ENCODE measurements around the gene IPPK.
"Not testable (repeated sequence)": the region's sequence is repeated elsewhere in the genome, so short reads cannot be mapped to it uniquely, and the experiment has no call there.

The IPPK gene

GRCh38 chr9:92613268-92614122 is 56.4 kb downstream of the IPPK start:
- no peak for DNase-seq

GRCh38 chr9:92612816-92613215 is 57.1 kb downstream of the IPPK start:
- DNase-seq, result no peak

GRCh38 chr9:92612292-92612691 is 57.6 kb downstream of the IPPK start:
- DNase-seq, result no peak

- DNase-seq, result no peak
Observed at GRCh38 chr9:92611621-92612285, 58.2 kb downstream of the IPPK start.

DNA sequence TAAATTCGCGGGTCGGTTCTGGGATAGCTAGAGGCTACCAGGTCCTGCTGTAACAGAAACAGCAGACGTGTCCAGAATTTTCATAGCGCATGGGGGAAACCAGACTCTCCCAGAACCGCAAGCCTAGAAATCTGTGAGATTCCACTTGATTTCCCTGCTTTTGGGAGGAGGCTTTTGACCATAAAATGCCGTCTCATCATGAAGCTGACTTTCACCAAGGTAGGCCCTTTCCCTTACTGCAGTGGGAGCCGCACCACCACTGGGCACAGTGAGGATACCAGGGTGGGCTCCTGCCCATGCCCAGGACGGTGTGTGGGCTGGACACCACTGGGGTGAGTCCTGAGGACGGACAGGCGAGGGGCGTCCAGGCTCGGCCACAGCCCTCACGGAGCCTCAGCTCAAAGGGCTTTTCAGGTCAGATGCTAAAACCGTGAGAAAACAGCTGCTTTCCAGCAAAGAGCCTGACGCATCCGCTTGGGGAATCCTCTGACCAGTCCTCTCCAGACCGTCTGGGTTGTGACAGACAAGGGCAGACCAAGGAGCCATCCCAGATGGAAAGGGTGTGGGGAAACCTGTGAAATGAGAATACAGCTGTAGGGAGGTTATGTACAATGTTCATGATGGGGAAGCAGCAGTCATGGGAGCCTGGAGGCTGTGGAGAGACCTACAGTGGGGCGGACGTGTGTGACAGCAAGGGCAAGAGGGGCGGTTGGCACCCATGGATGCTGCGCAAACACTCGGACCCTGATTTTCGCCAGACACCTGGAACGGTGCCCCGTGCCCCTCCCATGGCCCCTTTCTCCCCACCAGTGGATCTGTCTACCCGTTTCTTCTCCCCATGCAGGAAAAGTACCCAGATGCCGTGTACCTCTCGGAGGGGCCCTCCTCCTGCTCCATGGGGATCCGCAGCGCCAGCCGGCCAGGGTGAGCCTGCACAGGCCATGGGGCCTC is 59.2 kb downstream of the IPPK start:
- no peak for DNase-seq

GRCh38 chr9:92608909-92609445 is 61.0 kb downstream of the IPPK start:
- no peak for DNase-seq

- DNase-seq, result no peak
Observed at GRCh38 chr9:92608241-92608908, 61.6 kb downstream of the IPPK start.

DNA sequence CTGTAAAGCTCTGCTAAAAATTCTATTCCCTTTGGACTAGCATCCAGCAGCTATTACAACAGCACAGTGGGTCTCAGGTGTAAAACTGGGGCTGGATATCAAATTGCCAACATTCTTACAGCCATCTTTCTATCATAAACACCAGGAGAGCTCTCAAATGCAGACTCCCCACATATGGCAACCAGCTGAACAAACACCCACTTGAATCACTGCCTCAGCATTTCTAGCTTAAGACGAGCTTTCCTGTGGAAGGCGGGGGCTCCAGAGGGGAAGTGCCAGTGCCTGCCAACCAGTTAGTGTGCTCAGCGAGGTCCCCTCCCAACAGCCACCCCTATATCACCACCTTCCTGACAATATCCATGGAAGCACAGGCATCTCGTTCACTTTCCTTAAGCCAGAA is 62.2 kb downstream of the IPPK start:
- DNase-seq, result no peak

DNA sequence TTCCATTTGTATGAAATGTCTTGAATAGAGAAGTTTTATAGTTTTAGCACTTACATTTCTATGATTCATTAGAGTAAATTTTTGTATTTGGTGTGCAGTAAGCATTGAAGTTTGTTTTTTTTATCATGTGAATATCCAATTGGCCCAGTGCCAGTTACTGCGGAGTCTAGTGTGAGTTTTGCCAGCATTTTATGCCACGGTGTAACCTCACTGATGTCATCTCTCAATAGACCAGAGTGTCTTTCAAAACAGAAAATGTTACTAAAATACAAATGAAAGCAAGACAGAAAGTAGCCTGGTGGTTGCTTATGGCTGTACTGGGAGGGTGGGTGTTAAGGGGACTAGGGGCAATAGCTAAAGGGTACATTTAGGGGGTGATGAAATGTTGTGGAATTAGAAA is 62.8 kb downstream of the IPPK start:
- no peak for DNase-seq

GRCh38 chr9:92605224-92605623 is 64.7 kb downstream of the IPPK start:
- DNase-seq, result no peak

GRCh38 chr9:92603990-92604389 is 65.9 kb downstream of the IPPK start:
- DNase-seq, result no peak

- DNase-seq, result no peak
Observed at GRCh38 chr9:92603100-92603499, 66.8 kb downstream of the IPPK start.

DNA sequence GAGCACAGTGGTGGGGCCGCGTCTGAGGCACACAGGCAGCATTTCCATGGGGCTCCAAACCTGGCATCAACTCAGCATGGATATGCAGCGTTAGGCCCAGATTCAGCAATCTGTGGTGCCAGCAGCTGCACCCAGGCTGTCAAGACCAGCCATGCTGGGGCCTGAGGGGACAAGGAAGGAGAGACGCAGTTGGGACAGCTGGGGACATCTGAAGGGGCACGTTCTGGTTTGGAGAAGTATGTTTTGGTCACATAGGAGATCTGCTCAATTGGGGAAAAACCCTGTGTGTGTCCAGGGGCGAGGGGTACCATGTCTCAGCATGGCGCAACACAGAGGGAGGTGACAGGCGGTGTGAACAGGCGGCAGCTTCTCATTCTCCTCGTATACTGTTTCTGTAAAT is 67.5 kb downstream of the IPPK start:
- no peak for DNase-seq

- no peak for DNase-seq
Observed at GRCh38 chr9:92601451-92601850, 68.5 kb downstream of the IPPK start.

DNA sequence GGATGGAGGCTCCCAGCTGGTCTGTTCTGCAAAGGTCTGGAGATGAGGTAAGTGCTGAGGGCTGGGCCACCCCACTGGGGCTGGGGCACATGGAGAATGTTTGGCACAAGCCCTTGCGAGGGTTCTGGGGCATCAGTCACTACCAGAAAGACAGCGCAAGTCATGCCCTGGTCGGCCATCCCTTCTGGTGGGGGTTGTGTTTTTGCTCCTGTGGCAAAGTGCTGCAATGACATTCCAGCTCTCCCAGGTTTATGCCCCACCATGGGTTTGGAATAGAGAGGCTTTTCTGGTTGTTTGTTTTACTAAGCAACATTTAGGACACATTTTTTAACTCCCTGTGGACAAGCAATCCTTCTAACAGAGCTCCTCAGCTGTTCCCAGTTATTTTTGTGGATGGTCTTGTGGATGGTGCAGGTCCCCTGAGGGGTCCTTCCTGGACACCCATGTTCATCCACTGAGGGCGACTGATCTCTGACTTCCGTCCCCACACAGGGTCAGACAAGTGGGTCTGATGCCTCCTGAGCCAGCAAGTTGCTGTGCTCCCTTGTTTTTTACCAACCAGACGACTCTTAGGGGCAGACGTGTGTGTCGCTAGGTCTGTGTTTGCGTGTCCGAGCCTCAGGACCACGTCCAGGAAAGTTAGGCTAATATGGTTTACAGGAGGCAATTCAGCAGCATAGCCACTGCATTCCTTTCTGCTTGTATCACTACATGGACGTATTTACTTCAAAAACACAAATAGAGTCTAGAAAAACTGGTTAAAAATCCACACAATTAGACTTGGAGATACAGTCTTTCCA is 69.3 kb downstream of the IPPK start:
- DNase-seq, result no peak

DNA sequence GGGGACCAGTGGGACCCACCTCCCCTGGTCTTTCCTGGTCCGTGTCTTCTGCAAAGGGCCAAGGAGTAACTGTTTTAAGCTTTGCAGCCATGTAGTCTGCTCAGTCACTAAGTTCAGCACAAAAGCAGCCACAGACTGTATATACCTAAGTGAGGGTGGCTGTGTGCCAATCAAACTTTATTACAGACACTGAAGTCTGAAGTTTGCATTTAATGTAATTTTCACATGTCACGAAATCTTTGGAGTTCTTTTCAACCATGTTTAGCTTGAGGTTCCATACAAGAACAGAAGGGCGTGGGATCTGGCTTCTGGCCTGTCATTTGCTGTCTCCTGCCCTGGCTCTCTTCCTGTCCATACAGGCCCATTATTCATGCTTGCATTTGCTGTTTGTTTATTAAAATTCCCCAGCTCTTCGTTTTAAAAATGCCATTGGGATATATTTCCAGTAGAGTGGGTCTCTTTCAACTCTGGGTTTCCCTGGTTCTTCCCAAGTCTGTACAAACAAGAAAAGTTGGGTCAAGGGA is 69.9 kb downstream of the IPPK start:
- DNase-seq, result no peak

- DNase-seq, result no peak
Observed at GRCh38 chr9:92598382-92598781, 71.5 kb downstream of the IPPK start.

- no peak for DNase-seq
Observed at GRCh38 chr9:92595930-92596329, 74.0 kb downstream of the IPPK start.

DNA sequence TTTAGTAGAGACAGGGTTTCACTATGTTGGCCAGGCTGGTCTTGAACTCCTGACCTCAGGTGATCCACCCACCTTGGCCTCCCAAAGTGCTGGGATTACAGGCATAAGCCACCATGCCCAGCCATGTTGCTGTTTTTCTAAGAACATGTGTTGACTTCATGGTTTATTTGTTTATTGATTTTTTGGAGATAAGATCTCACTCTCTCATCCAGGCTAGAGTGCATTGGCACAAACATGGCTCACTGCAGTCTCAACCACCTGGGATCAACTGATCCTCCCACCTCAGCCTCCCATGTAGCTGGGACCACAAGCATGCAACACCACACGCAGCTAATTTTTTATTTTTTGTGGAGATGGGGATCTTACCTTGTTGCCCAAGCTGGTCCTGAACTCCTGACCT is 74.9 kb downstream of the IPPK start:
- not testable (repeated sequence) for DNase-seq

- no peak for DNase-seq
Observed at GRCh38 chr9:92592946-92593861, 76.7 kb downstream of the IPPK start.

Measured in GDM1 (cell line).